ENCODE measurements around the gene NUCKS1.

- TF ChIP-seq EZH2 (IDR thresholded peaks at IDR 0.05; ENCODE audit: low read length, unreplicated experiment) = no peak
- no peak for TF ChIP-seq CTCF (conservative IDR thresholded peaks at IDR 0.05; ENCODE audit: low read depth, low read length)
- TF ChIP-seq EZH2phosphoT487 (IDR thresholded peaks at IDR 0.05; ENCODE audit: borderline replicate concordance, low read length) = no peak
Observed at GRCh38 chr1:205664399-205665017, 85.5 kb downstream of the NUCKS1 start.

All from PC-3 (cell line).